K562 treated with DMSO at 1 percent for 4 hours (cell line): ENCODE results near the gene KCTD13. TPM values are rescaled to one million over a fixed set of nuclear protein-coding genes. Genes with fewer than 3 reads are reported as not detected.

Source experiments
- total RNA-seq: library from RNA; unstranded; fragments of 300-600 nt; gene quantifications from 2 replicates; pipeline ENCODE4 v1.2.3, GENCODE V29; 2022; ENCODE audit not compliant: insufficient read depth

Gene KCTD13
- 25.5 and 29.5 TPM in 2 replicates for total RNA-seq

GRCh38 chr16:29925781-29926710 lies at the start of gene KCTD13:
TSS of gene KCTD13 (minus strand) at chr16:29926226. CDS start at chr16:29926033, 193 bp downstream.

GRCh38 chr16:29973384-29974246 lies 47.6 kb upstream of the KCTD13 start, which contains the start of gene TAOK2:
TSS of gene TAOK2 (plus strand) at chr16:29973868. CDS start at chr16:29977773, 3,905 bp downstream.

GRCh38 chr16:29961479-29962343 lies 35.7 kb upstream of the KCTD13 start, which contains the start of gene TMEM219:
TSS of gene TMEM219 (plus strand) at chr16:29962079. CDS start at chr16:29963144, 1,065 bp downstream.

GRCh38 chr16:29900102-29900887 lies 25.7 kb downstream of the KCTD13 start, which contains the start of gene ASPHD1:
TSS of gene ASPHD1 (plus strand) at chr16:29900488. CDS start at chr16:29900972, 484 bp downstream.

GRCh38 chr16:29899516-29900101 lies 26.4 kb downstream of the KCTD13 start, which contains the start of gene SEZ6L2:
TSS of gene SEZ6L2 (minus strand) at chr16:29899550. CDS start at chr16:29899019, 531 bp downstream.

DNA sequence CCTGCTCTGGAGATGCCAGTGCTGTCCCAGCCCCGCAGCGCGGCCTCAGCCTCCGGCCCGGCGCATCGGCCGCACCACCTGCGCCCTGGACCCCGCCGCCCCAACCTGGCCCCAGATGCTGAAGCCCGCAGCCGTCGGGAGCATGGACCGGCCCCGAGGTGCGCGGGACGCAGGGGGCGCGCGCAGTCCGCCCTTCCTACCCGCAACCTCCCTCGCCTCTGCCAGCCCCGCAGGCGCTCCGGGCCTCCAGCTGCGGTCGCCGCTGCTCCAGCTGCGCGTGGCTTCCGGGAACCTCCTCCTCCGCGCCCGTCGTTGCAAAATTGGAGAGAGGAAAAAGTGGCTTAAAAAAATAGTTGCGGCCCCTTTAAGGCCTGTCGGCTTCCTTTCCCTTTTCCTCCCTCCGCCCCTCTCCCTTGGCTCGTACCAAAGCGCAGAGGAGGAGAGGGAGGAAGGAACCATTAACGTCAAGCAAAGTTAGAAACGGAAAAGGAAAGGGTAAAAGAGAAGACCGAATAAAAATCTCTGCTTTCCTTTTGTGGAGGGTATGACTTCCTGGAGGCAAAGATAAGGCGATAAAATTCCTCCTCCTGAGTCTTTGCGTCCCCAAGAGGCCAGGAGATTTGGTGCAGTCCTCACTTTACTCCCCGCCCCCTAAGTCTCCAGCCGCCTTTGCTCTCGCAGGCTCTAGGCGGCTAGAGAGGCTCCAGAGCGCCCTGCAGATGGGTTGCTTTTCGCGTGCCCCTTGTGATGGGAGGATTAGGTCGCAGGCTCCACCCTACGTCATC lies 63.0 kb downstream of the KCTD13 start, which contains the start of gene CDIPT:
CDIPT (minus strand) TSS at position 343 of the 785 bp plus-strand sequence. CDS start 369 bp downstream, outside the sequence.

Other genes with a start within 250 kb of the KCTD13 start
- gene QPRT, start 247.0 kb downstream of the KCTD13 start, total RNA-seq: 240 and 278 TPM in 2 replicates
- gene C16orf54, start 180.2 kb downstream of the KCTD13 start, total RNA-seq: not detected in 2 replicates
- gene ZG16, start 148.0 kb downstream of the KCTD13 start, total RNA-seq: not detected in 2 replicates
- 108 and 120 TPM in 2 replicates for gene KIF22, start 135.5 kb downstream of the KCTD13 start, total RNA-seq
- gene MAZ, start 119.7 kb downstream of the KCTD13 start, total RNA-seq: 332 and 398 TPM in 2 replicates
- gene PRRT2, start 114.0 kb downstream of the KCTD13 start, total RNA-seq: 0.56 and 1.9 TPM in 2 replicates
- 18.3 and 23.1 TPM in 2 replicates for gene PAGR1, start 110.1 kb downstream of the KCTD13 start, total RNA-seq
- gene MVP, start 105.8 kb downstream of the KCTD13 start, total RNA-seq: 5.2 and 6.8 TPM in 2 replicates
- 76.7 and 91.4 TPM in 2 replicates for gene CDIPT, start 63.0 kb downstream of the KCTD13 start, total RNA-seq
- gene SEZ6L2, start 26.7 kb downstream of the KCTD13 start, total RNA-seq: 2.0 and 2.6 TPM in 2 replicates
- not detected in 2 replicates for gene ASPHD1, start 25.7 kb downstream of the KCTD13 start, total RNA-seq
- gene TMEM219, start 35.9 kb upstream of the KCTD13 start, total RNA-seq: 135 and 156 TPM in 2 replicates
- 38.2 and 41.0 TPM in 2 replicates for gene TAOK2, start 47.6 kb upstream of the KCTD13 start, total RNA-seq
- 17.1 and 21.6 TPM in 2 replicates for gene HIRIP3, start 69.4 kb upstream of the KCTD13 start, total RNA-seq
- 82.3 and 93.3 TPM in 2 replicates for gene INO80E, start 70.0 kb upstream of the KCTD13 start, total RNA-seq
- 0.90 and 3.2 TPM in 2 replicates for gene DOC2A, start 84.8 kb upstream of the KCTD13 start, total RNA-seq
- not detected in 2 replicates for gene C16orf92, start 97.0 kb upstream of the KCTD13 start, total RNA-seq
- 1.1 and 1.9 TPM in 2 replicates for gene TLCD3B, start 105.0 kb upstream of the KCTD13 start, total RNA-seq
- gene ALDOA, start 139.5 kb upstream of the KCTD13 start, total RNA-seq: 2,294 and 2,366 TPM in 2 replicates
- 274 and 297 TPM in 2 replicates for gene PPP4C, start 149.8 kb upstream of the KCTD13 start, total RNA-seq
- gene TBX6, start 165.7 kb upstream of the KCTD13 start, total RNA-seq: 0.52 TPM in 1 of 2 replicates, not detected in the other
- gene YPEL3, start 170.0 kb upstream of the KCTD13 start, total RNA-seq: 79.8 and 89.6 TPM in 2 replicates
- gene GDPD3, start 187.3 kb upstream of the KCTD13 start, total RNA-seq: 1.5 TPM in 2 replicates
- 46.3 and 68.0 TPM in 2 replicates for gene MAPK3, start 197.0 kb upstream of the KCTD13 start, total RNA-seq